Ovary (tissue), 1 donor: ENCODE measurements around the gene FAM107A.

Experiments used
- EP300 ChIP-seq: sonication (generic); formaldehyde crosslinking; IDR thresholded peaks from one replicate; pipeline ENCODE4 v1.6.1; 2017; ENCODE audit warnings: antibody characterized with exemption
- POLR2A ChIP-seq: fragments of 450-650 bp; IDR thresholded peaks from one replicate; pipeline ENCODE4 v1.6.1; 2017; ENCODE audit warnings: antibody characterized with exemption, mild to moderate bottlenecking, moderate library complexity

- no peak for TF ChIP-seq POLR2A
- no peak for TF ChIP-seq EP300
These were observed 50.7 kb downstream of the FAM107A start for GRCh38 chr3:58526515-58526957.
